Gastroesophageal sphincter (tissue), 3 donors: ENCODE data around the gene EXD3.

Experiments
- CTCF ChIP-seq, 4 experiments: fragments of 200-600 bp in 2 of 4; fragments of 450-650 bp in 2 of 4; sonication (generic) in 1 of 4; IDR thresholded peaks; one replicate each; pipeline ENCODE4 v1.5.1; 2017 to 2019; ENCODE audit warnings: antibody characterized with exemption in 4 of 4, mild to moderate bottlenecking in 2 of 4, moderate library complexity in 2 of 4
- EP300 ChIP-seq: sonication (generic); formaldehyde crosslinking; IDR thresholded peaks from one replicate; pipeline ENCODE4 v1.6.1; 2017; ENCODE audit warnings: antibody characterized with exemption, mild to moderate bottlenecking
- POLR2A ChIP-seq, 2 donors: fragments of 450-650 bp; IDR thresholded peaks; one replicate each; pipeline ENCODE4 v1.6.1; 2017; ENCODE audit warnings: antibody characterized with exemption in 2 of 2, mild to moderate bottlenecking in 2 of 2, moderate library complexity in 1 of 2
- POLR2AphosphoS5 ChIP-seq: sonication (generic); formaldehyde crosslinking; IDR thresholded peaks from one replicate; pipeline ENCODE4 v1.6.1; 2017; ENCODE audit warnings: antibody characterized with exemption

GRCh38 chr9:137428841-137429545 is 6.0 kb upstream of the EXD3 start:
- TF ChIP-seq CTCF (IDR thresholded peaks at IDR 0.05) (no peak), EP300 (no peak), POLR2A (IDR thresholded peaks at IDR 0.05) (no peak), POLR2AphosphoS5 (no peak)
